ENCODE measurements around the gene TAS2R50. TPM values are rescaled to one million over a fixed set of nuclear protein-coding genes. Genes with fewer than 3 reads are reported as not detected.

Gene TAS2R50
- polyA plus RNA-seq, 1 experiment, result not detected

DNA sequence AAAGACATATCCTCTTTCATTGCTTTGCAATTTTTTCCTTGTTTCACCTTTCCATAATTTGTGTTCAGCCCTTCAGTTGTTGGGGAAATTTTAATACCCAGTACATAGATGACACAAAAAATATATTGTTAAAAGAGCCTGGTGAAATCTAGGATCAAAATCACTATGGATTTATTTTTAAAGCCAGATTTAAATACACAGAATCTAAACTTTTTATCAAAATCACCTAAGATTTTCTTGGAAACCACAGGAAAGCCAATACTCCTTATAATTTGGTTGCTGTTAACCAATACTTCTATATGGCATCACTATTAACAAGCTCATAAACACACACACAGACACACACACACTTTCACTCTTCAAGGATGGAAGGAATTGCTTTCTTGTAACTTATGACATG, 11.5 kb upstream of the TAS2R50 start, which contains the start of gene TAS2R20:
TSS of gene TAS2R20 (minus strand) at position 101 of the 400 bp plus-strand sequence. CDS start 429 bp downstream, outside the sequence.
- Histone ChIP-seq H3K27me3 (ENCODE audit: control insufficient read depth, insufficient read depth, low read length) (no peaks in the 10 kb centered on the region), H3K36me3 (ENCODE audit: control insufficient read depth, insufficient read depth, low read length) (no peaks in the 10 kb centered on the region), H3K4me3 (ENCODE audit: low read depth, low read length) (no peak within 1 kb of the TSS)
- TF ChIP-seq, protein P1, sequence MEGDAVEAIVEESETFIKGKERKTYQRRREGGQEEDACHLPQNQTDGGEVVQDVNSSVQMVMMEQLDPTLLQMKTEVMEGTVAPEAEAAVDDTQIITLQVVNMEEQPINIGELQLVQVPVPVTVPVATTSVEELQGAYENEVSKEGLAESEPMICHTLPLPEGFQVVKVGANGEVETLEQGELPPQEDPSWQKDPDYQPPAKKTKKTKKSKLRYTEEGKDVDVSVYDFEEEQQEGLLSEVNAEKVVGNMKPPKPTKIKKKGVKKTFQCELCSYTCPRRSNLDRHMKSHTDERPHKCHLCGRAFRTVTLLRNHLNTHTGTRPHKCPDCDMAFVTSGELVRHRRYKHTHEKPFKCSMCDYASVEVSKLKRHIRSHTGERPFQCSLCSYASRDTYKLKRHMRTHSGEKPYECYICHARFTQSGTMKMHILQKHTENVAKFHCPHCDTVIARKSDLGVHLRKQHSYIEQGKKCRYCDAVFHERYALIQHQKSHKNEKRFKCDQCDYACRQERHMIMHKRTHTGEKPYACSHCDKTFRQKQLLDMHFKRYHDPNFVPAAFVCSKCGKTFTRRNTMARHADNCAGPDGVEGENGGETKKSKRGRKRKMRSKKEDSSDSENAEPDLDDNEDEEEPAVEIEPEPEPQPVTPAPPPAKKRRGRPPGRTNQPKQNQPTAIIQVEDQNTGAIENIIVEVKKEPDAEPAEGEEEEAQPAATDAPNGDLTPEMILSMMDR (IDR thresholded peaks at IDR 0.05; ENCODE audit: insufficient read depth, low read depth, low read length), result no peak
- ChIA-PET POLR2A (no interaction called here), CTCF (no interaction called here)
- DNase-seq (ENCODE audit: low read depth), result no peak

DNA sequence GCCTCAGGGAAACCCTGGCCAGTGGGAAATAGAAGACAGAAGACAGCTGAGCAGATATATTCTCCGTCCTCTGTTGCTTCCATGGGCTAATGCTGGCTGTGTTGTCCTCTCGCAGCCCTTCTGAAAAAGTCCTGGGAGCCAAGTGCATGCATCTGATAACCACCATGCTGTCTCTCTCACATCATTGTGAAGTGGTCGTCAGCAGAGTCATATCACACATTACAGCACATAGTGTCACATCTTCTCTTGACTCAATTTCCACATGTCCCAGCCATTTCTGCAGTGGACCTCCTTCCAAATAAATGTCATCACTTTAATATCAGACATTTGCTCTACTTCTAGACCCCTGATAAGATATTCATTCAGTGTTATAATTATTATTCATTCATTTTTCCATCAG, 7.6 kb upstream of the TAS2R50 start:
- ChIA-PET CTCF (no interaction called here), POLR2A (no interaction called here)
- Histone ChIP-seq H3K27me3 (ENCODE audit: control insufficient read depth, insufficient read depth, low read length) (no peaks in the 10 kb centered on the region), H3K36me3 (ENCODE audit: control insufficient read depth, insufficient read depth, low read length) (no peaks in the 10 kb centered on the region), H3K4me3 (ENCODE audit: low read depth, low read length) (no peak overlapping the region)
- no peak for DNase-seq (ENCODE audit: low read depth)
- TF ChIP-seq, protein P1 (IDR thresholded peaks at IDR 0.05; ENCODE audit: insufficient read depth, low read depth, low read length), result no peak

DNA sequence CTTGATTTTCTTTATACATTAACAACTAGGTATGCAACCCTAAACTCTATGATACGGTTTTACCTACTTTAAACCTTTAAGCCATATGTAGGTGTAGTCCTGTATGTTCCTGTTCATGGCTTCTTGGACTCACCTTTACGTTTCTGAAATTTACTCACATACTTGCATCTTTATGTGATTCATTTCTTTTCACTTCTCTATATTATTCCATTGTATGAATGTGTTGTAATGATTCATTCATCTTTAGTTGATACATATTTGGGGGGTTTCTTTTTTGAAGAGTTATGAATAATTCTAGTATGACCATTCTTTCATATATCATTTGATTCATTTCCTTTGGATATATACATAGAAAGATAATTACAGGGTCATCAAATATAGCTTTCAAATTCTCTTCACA, 2.4 kb upstream of the TAS2R50 start:
- no peak for DNase-seq (ENCODE audit: low read depth)
- Histone ChIP-seq H3K27me3 (ENCODE audit: control insufficient read depth, insufficient read depth, low read length) (no peaks in the 10 kb centered on the region), H3K4me3 (ENCODE audit: low read depth, low read length) (no peak overlapping the region), H3K36me3 (ENCODE audit: control insufficient read depth, insufficient read depth, low read length) (no peaks in the 10 kb centered on the region)
- ChIA-PET POLR2A (no interaction called here), CTCF (no interaction called here)
- TF ChIP-seq, protein P1 (IDR thresholded peaks at IDR 0.05; ENCODE audit: insufficient read depth, low read depth, low read length), result no peak

DNA sequence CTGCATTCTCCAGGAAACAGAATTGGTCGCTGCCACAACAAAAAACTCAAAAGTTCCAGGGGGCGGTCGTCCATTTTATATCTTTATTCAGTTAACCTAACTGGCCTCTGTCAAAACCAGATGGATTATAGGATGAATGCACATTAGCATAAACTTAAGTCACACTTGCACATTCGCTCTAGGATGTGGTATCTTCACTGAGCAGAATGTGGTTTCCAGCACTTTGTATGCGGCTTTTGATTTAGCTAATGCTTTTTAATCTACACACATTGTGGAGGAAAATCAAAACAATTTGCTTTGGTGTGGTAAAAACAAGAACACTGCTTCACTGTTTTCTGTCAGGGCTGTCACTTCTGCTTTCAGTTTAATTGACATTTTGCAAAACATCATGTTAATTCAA, 4.5 kb downstream of the TAS2R50 start:
- CTCF ChIA-PET, result no interaction called here
- Histone ChIP-seq H3K36me3 (ENCODE audit: control insufficient read depth, insufficient read depth, low read length) (no peaks in the 10 kb centered on the region), H3K27me3 (ENCODE audit: control insufficient read depth, insufficient read depth, low read length) (no peaks in the 10 kb centered on the region), H3K4me3 (ENCODE audit: low read depth, low read length) (no peak overlapping the region)
- no peak for DNase-seq (ENCODE audit: low read depth)
- TF ChIP-seq, protein P1 (IDR thresholded peaks at IDR 0.05; ENCODE audit: insufficient read depth, low read depth, low read length), result no peak
- POLR2A ChIA-PET, result no interaction called here

DNA sequence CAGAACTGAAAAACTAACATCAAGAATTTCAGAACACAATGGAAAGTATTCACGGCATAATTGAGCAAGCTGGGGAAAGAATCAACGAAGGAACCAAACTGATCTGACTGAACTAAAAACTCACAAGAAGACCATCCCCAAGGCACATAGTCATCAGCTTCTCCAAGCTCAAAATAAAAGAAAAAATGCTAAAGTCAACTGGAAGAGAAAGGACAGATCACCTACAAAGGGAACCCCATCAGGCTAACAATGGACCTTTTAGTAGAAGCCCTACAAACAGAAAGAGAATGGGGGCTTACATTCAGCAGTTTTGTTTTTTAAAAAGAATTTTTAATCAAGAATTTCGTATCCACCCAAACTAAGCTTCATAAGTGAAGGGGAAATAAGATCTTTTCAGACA, 11.7 kb downstream of the TAS2R50 start:
- CTCF ChIA-PET, result no interaction called here
- H3K36me3 ChIP-seq (ENCODE audit: control insufficient read depth, insufficient read depth, low read length), result no peaks in the 10 kb centered on the region
- no peaks in the 10 kb centered on the region for H3K27me3 ChIP-seq (ENCODE audit: control insufficient read depth, insufficient read depth, low read length)
- no peak for DNase-seq (ENCODE audit: low read depth)
- no peak overlapping the region for H3K4me3 ChIP-seq (ENCODE audit: low read depth, low read length)
- POLR2A ChIA-PET, result no interaction called here
- TF ChIP-seq, protein P1 (IDR thresholded peaks at IDR 0.05; ENCODE audit: insufficient read depth, low read depth, low read length), result no peak
